Measurements from ENCODE around the gene SLC19A1.

- TF ChIP-seq CTCF (IDR thresholded peaks at IDR 0.05; ENCODE audit: low read depth, low read length, missing input control) (no peak), RAD21 (IDR thresholded peaks at IDR 0.05) (no peak), EGR1 (IDR thresholded peaks at IDR 0.05; ENCODE audit: low read depth in 2 of 2) (no peak), SP1 (IDR thresholded peaks at IDR 0.05) (no peak), FOXA1 (IDR thresholded peaks at IDR 0.05) (no peak), REST (IDR thresholded peaks at IDR 0.05) (no peak)
Measured at GRCh38 chr21:45578811-45579381, 36.7 kb upstream of the SLC19A1 start.
